Superior temporal gyrus (tissue), 1 donor: ENCODE measurements around the gene PDSS2.
"Not testable (repeated sequence)": the region's sequence is repeated elsewhere in the genome, so short reads cannot be mapped to it uniquely, and the experiment has no call there.

ENCODE experiments used
- DNase-seq: peaks from one replicate; pipeline ENCODE4 v3.0.0-alpha.2; 2016; ENCODE audit errors: extremely low spot score

The PDSS2 gene

DNA sequence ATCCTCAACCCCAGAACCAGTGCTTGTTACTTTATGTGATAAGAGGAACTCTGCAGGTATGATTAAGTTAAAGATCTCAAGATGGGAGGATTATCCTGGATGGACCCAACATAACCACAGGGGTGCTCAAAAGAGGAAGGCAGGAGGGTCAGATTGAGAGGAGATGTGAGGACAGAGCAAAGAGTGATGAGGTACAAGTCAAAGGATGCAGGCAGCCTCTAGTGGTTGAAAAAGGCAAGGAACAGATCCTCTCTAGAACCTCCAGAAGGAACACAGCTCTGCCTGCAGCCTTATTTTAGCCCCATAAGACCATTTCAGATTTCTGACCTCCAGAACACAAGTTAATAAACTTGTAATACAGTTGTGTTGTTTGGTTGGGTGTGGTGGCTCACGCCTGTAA, 41.2 kb downstream of the PDSS2 start:
- no peak for DNase-seq

GRCh38 chr6:107416145-107416544, 43.2 kb downstream of the PDSS2 start:
- no peak for DNase-seq

DNA sequence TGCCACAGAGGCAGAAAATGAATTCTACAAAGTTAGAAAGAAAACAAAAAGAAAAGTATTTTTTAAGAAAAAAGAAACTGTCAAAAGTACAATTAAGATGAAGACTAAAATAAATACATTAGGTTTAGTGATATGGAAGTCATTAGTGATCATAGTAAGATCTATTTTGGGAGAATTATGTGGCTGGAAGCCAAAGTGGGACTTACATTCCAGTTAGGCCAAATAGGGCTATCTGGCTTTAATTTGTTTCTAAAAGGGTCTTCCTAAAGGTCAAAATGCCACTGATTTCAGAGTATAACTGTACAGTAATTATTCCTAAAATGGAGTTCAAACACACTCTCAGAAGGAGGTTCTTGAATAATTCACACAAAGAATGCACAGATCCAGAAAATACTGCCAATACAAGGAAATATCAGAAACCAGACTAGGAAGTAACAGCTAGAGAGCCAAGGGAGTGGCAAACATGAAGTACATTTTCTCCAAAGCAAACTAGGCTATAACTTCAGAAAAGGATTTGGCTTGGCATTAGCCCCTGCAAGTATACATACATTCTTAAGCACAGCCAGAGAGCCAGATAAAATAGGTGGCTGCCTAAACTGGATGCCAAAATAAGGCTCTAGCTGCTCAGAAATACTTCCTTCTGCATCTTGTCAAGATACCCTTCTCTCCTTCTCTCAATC, 45.3 kb downstream of the PDSS2 start:
- no peak for DNase-seq

DNA sequence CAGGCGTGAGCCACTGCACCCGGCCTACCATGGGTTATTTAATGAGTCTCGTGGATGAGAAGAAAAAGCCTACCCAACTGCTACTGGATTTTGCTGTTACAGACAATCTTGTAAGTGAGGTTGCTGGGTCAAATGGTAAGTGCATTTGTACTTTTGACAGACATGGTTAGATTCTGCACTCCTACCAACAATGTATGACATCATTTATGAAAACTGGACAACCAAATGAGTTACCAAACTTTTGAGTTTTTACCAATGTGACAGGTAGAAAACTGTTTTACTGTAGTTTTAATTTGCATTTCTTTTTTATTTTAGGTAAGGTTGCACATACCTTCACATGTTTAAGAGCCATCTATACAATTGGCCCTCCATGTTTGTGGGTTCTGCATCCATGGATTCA, 48.2 kb downstream of the PDSS2 start:
- DNase-seq = no peak

DNA sequence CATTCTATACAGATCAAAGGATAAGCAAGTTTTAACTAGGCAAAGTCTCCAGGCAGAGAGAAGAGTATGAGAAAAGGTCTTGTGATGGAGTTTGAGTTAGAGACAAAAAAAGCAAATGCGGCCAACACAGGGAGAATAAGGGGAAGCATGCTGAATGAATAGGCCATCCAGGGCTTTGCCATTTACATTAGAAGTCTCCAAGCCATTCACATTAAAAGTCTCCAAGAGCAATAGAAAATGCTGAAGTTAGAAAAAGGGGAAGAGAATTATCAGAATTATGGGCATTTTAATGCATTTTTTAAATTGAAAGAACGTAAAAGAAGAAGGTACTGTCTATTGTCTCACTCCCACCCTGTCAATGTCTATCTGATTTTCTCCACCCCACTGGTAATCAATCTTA, 49.4 kb downstream of the PDSS2 start:
- DNase-seq = no peak

DNA sequence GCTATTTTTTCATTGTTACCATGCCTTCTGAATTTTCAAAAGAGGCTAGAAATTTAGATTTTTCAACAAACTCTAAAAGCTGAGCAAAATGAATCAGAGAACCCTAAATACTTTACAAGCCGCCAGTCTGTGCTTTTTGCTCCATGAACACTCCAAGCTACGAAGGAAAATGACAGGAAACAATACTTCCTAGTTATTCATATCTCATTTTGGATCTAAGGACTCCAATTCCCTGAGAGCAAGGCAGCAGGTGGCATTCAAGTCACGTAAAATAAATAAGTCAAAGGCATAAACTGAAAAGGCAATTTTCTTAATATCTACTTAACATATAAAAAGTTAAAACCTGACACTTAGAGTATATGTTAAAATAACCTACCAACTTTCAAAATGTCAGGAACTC, 50.6 kb downstream of the PDSS2 start:
- no peak for DNase-seq

- DNase-seq = no peak
Measured at GRCh38 chr6:107405002-107405401, 54.4 kb downstream of the PDSS2 start.

- no peak for DNase-seq
Measured at GRCh38 chr6:107402533-107402932, 56.8 kb downstream of the PDSS2 start.

DNA sequence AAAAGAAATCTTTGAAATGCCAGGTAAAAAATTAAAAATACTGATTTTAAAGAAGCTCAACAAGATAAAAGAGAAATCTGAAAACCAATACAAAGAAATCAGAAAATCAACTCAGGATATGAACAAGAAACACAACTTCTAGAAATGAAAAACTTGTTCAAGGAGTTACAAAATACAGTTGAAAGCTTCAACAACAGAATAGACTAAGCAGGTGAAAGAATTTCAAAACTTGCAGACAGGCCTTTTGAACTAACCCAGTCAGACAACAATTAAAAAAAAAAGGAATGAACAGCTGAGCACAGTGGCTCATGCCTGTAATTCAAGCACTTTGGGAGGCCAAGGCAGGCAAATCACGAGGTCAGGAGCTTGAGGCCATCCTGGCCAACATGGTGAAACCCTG, 57.8 kb downstream of the PDSS2 start:
- DNase-seq = no peak

- DNase-seq = no peak
Measured at GRCh38 chr6:107400616-107401147, 58.7 kb downstream of the PDSS2 start.

DNA sequence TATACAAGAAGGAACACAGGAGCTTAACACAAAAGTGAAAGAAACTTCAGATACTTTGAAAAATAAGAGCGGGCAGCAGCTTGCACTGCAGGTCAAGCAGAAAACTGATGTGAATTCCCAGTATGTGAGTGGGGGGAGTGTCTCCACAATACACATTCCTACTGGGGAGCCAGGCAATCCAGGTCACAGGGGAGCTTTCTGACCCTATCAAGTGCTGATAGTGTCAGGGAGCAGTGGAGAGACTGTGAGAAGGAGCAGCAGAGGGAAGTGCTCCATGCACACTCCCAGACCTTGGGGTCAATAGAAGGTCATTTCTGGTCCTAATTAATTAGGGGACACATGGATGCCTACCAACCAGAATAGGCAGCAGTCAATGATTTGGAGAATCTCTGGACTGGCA, 59.4 kb downstream of the PDSS2 start:
- no peak for DNase-seq

DNA sequence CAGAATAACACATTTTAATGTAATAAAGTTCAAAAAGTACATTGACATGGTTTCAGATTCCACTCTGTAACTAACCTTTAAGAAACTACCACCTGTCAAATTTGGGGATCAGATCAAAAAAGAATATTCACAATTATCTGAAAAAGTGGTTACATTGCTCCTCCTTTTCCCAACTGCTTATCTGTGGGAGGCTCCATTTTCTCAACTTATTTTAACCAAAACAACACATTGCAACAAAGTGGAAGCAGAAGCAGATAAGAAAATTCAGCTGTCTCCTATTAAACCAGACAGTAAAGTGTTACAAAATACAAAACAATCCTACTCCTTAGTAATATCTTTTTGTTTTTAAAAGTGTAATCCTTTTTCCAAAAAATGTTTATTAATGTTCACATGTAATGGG, 61.4 kb downstream of the PDSS2 start:
- DNase-seq = no peak

DNA sequence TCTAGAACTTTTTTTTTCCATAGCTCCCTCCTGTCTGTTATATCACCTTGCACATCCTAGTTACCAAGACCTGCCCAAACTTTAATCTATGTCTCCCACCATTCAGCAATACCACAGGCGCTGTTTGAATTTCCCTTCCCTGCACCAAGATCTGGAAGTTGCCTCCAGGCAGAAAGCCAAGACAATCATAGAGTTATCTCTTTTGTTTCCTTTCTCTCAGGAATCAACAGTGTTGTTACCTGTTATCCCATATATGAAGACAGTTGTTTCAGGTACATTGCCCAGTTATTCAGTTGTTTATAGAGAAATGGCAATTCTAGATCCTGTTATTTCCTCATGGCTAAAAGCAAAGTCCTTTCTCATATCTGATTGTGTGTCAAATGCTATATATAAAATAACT, 63.2 kb downstream of the PDSS2 start:
- no peak for DNase-seq

- no peak for DNase-seq
Measured at GRCh38 chr6:107392069-107392468, 67.3 kb downstream of the PDSS2 start.

GRCh38 chr6:107390685-107391435, 68.5 kb downstream of the PDSS2 start:
- DNase-seq = no peak

DNA sequence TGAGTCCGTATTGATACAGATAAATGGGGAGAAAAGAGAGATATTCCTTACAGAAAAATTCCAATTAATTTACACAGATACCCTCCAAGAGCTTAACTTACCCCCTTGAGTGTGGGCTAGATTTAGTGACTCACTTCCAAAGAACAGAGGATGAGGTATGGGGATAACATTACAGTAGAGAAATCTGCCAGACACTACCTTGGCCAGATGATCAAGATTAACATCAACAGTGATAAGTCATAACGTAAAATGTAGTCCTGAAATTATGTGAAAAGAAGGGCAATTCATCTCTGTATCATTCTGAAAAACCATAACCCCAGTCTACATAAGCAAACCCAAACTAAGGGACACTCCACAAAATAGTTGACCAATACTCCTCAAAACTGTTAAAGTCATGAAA, 69.3 kb downstream of the PDSS2 start:
- DNase-seq = no peak

GRCh38 chr6:107386904-107387303, 72.5 kb downstream of the PDSS2 start:
- DNase-seq = no peak

DNA sequence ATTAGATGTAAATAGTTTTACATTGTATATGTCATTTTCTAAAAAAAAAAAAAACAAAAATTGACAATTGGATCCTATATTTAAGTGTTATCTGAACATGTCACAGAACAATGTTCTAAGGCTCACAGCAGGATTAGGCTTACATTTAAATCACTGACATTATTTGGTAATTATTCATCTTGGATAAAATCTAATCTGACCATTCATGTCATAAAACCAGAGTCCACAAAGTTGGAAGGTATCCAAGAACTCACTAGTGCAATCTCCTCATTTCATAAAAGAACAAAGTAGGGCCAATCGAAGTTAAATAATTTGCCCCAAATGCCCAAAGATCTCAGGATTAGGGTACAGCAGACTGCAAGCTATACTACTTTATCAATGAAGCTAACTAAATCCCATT, 73.0 kb downstream of the PDSS2 start:
- no peak for DNase-seq

- no peak for DNase-seq
Measured at GRCh38 chr6:107383705-107384104, 75.7 kb downstream of the PDSS2 start.

- DNase-seq = no peak
Measured at GRCh38 chr6:107374264-107374663, 85.1 kb downstream of the PDSS2 start.

- DNase-seq = no peak
Measured at GRCh38 chr6:107369493-107369892, 89.9 kb downstream of the PDSS2 start.

- no peak for DNase-seq
Measured at GRCh38 chr6:107368471-107368870, 90.9 kb downstream of the PDSS2 start.

- not testable (repeated sequence) for DNase-seq
Measured at GRCh38 chr6:107364173-107364572, 95.2 kb downstream of the PDSS2 start.
